Fibroblast of skin of left biceps (primary cell): ENCODE results near the gene UBE2D3.
"Not testable (repeated sequence)": the region's sequence is repeated elsewhere in the genome, so short reads cannot be mapped to it uniquely, and the experiment has no call there.

Experiments
- DNase-seq, 2 experiments: peaks; one replicate each; pipeline ENCODE4 v3.0.0-alpha.2; 2013; ENCODE audit warnings: low read depth in 2 of 2

Gene UBE2D3

GRCh38 chr4:102829803-102830202 lies 2.5 kb upstream of the UBE2D3 start:
- DNase-seq = no peak

- no peak for DNase-seq
Observed at GRCh38 chr4:102828497-102828808, 1.1 kb upstream of the UBE2D3 start.

- DNase-seq = peak; percentile 100
Observed at GRCh38 chr4:102827674-102828496, 534 bp upstream of the UBE2D3 start.

- DNase-seq = no peak
Observed at GRCh38 chr4:102826105-102826889, 1.1 kb downstream of the UBE2D3 start.

- peak; percentile 35 to 49 for DNase-seq
Observed at GRCh38 chr4:102825261-102826091, 1.9 kb downstream of the UBE2D3 start.

- DNase-seq = no peak
Observed at GRCh38 chr4:102824398-102824797, 3.0 kb downstream of the UBE2D3 start.

GRCh38 chr4:102823897-102824296 lies 3.5 kb downstream of the UBE2D3 start:
- no peak for DNase-seq

- DNase-seq = no peak
Observed at GRCh38 chr4:102823464-102823863, 3.9 kb downstream of the UBE2D3 start.

GRCh38 chr4:102819588-102820365 lies 7.6 kb downstream of the UBE2D3 start:
- no peak for DNase-seq

- DNase-seq = not testable (repeated sequence)
Observed at GRCh38 chr4:102819100-102819499, 8.3 kb downstream of the UBE2D3 start.

GRCh38 chr4:102817613-102818268 lies 9.6 kb downstream of the UBE2D3 start:
- DNase-seq = no peak

- DNase-seq = no peak
Observed at GRCh38 chr4:102817021-102817605, 10.2 kb downstream of the UBE2D3 start.

- peak; percentile 49 to 56 for DNase-seq
Observed at GRCh38 chr4:102815981-102816380, 11.4 kb downstream of the UBE2D3 start.

- no peak for DNase-seq
Observed at GRCh38 chr4:102809691-102810090, 17.7 kb downstream of the UBE2D3 start.

- no peak for DNase-seq
Observed at GRCh38 chr4:102809190-102809589, 18.2 kb downstream of the UBE2D3 start.

- no peak for DNase-seq
Observed at GRCh38 chr4:102808009-102808408, 19.3 kb downstream of the UBE2D3 start.

- no peak for DNase-seq
Observed at GRCh38 chr4:102807345-102807744, 20.0 kb downstream of the UBE2D3 start.

- DNase-seq = peak; percentile 38 to 54
Observed at GRCh38 chr4:102799816-102800215, 27.5 kb downstream of the UBE2D3 start.

- no peak for DNase-seq
Observed at GRCh38 chr4:102794999-102795398, 32.4 kb downstream of the UBE2D3 start.

GRCh38 chr4:102792361-102792936 lies 34.9 kb downstream of the UBE2D3 start:
- DNase-seq = no peak
